HG02943 (cell line): ENCODE results near the gene SAMD7.

Source experiments
- ATAC-seq: cut with Tn5 transposase; IDR thresholded peaks from one replicate; pipeline ENCODE4 v1.9.1; 2021; ENCODE audit warnings: mild to moderate bottlenecking, low read depth, moderate library complexity; ENCODE audit not compliant: unreplicated experiment

Gene SAMD7

GRCh38 chr3:169905404-169905803 is 6.0 kb upstream of the SAMD7 start:
- no peak for ATAC-seq

- ATAC-seq, result no peak
These were observed 3.9 kb upstream of the SAMD7 start for GRCh38 chr3:169907476-169907875.

- ATAC-seq, result no peak
These were observed 3.4 kb upstream of the SAMD7 start for GRCh38 chr3:169907944-169908343.

- no peak for ATAC-seq
These were observed 2.0 kb downstream of the SAMD7 start for GRCh38 chr3:169913323-169913722.

GRCh38 chr3:169914321-169914720 is 2.9 kb downstream of the SAMD7 start:
- no peak for ATAC-seq

GRCh38 chr3:169923189-169923588 is 11.8 kb downstream of the SAMD7 start:
- no peak for ATAC-seq

- ATAC-seq, result no peak
These were observed 12.5 kb downstream of the SAMD7 start for GRCh38 chr3:169923831-169924230.

- no peak for ATAC-seq
These were observed 18.6 kb downstream of the SAMD7 start for GRCh38 chr3:169929830-169930519.

- no peak for ATAC-seq
These were observed 19.5 kb downstream of the SAMD7 start for GRCh38 chr3:169930843-169931242.

- ATAC-seq, result peak; percentile 93
These were observed 20.6 kb downstream of the SAMD7 start for GRCh38 chr3:169931747-169932520.

- ATAC-seq, result no peak
These were observed 27.9 kb downstream of the SAMD7 start for GRCh38 chr3:169939320-169939719.

- no peak for ATAC-seq
These were observed 28.4 kb downstream of the SAMD7 start for GRCh38 chr3:169939751-169940150.

GRCh38 chr3:169940470-169941181 is 29.3 kb downstream of the SAMD7 start:
- ATAC-seq, result peak; percentile 80

GRCh38 chr3:169945313-169945712 is 33.9 kb downstream of the SAMD7 start:
- ATAC-seq, result peak; percentile 81

GRCh38 chr3:169946336-169946735 is 35.0 kb downstream of the SAMD7 start:
- no peak for ATAC-seq

- no peak for ATAC-seq
These were observed 37.4 kb downstream of the SAMD7 start for GRCh38 chr3:169948559-169949448.

- no peak for ATAC-seq
These were observed 40.7 kb downstream of the SAMD7 start for GRCh38 chr3:169952045-169952444.

GRCh38 chr3:169953462-169954141 is 42.2 kb downstream of the SAMD7 start:
- no peak for ATAC-seq

GRCh38 chr3:169954142-169954756 is 42.9 kb downstream of the SAMD7 start:
- ATAC-seq, result no peak
